Endothelial cell of umbilical vein (primary cell): ENCODE measurements around the gene MED26.

Experiments used
- EZH2 ChIP-seq: IDR thresholded peaks from 2 replicates; pipeline ENCODE4 v1.6.1; 2012; ENCODE audit warnings: borderline replicate concordance, low read depth, mild to moderate bottlenecking, moderate library complexity, low read length, inconsistent platforms; ENCODE audit not compliant: severe bottlenecking
- MYC ChIP-seq: IDR thresholded peaks from one replicate; pipeline ENCODE4 v1.6.1; 2011; ENCODE audit warnings: mild to moderate bottlenecking, low read depth, low read length
- POLR2A ChIP-seq: IDR thresholded peaks from 2 replicates; pipeline ENCODE4 v1.6.1; 2012; ENCODE audit warnings: low read depth, mild to moderate bottlenecking, control low read depth, low read length
- TF ChIP-seq, protein P1 (sequence below), 2 donors: IDR thresholded peaks; 1 replicate in 1 of 2; 2 replicates in 1 of 2; pipeline ENCODE4 v1.5.1; 2011; ENCODE audit warnings: low read length in 2 of 2, mild to moderate bottlenecking in 2 of 2, moderate library complexity in 2 of 2, control low read depth in 1 of 2, inconsistent platforms in 1 of 2, low read depth in 1 of 2; ENCODE audit not compliant: insufficient read depth in 1 of 2; ENCODE audit errors: extremely low read depth in 1 of 2

DNA sequence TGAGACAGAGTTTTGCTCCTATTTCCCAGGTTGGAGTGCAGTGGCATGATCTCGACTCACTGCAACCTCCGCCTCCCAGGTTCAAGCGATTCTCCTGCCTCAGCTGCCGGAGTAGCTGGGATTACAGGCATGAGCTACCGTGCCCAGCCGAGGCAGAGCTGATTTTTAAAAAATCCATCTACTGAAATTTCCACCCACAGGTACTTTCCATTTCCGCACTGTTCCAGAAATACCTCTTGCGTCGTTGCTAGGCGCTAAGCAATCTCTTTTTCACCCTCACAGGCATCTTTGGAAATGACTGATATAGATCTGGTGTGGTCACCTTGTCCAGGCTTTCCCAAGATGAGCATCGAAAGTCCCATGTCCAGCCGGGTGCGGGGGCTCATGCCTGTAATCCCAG, 42.3 kb upstream of the MED26 start:
- TF ChIP-seq, protein P1, sequence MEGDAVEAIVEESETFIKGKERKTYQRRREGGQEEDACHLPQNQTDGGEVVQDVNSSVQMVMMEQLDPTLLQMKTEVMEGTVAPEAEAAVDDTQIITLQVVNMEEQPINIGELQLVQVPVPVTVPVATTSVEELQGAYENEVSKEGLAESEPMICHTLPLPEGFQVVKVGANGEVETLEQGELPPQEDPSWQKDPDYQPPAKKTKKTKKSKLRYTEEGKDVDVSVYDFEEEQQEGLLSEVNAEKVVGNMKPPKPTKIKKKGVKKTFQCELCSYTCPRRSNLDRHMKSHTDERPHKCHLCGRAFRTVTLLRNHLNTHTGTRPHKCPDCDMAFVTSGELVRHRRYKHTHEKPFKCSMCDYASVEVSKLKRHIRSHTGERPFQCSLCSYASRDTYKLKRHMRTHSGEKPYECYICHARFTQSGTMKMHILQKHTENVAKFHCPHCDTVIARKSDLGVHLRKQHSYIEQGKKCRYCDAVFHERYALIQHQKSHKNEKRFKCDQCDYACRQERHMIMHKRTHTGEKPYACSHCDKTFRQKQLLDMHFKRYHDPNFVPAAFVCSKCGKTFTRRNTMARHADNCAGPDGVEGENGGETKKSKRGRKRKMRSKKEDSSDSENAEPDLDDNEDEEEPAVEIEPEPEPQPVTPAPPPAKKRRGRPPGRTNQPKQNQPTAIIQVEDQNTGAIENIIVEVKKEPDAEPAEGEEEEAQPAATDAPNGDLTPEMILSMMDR (IDR thresholded peaks at IDR 0.05; ENCODE audit: extremely low read depth in 1 of 2, insufficient read depth in 1 of 2, low read depth in 1 of 2, low read length in 2 of 2) = no peak
- no peak for TF ChIP-seq EZH2
- no peak for TF ChIP-seq POLR2A
- TF ChIP-seq MYC = no peak
